IPS-NIHi7 (cell line): ENCODE data around the gene CREB3.

Experiments used
- DNase-seq: peaks from one replicate; pipeline ENCODE4 v3.0.0; 2012; ENCODE audit warnings: mixed read lengths; ENCODE audit errors: extremely low spot score

CREB3 gene

DNA sequence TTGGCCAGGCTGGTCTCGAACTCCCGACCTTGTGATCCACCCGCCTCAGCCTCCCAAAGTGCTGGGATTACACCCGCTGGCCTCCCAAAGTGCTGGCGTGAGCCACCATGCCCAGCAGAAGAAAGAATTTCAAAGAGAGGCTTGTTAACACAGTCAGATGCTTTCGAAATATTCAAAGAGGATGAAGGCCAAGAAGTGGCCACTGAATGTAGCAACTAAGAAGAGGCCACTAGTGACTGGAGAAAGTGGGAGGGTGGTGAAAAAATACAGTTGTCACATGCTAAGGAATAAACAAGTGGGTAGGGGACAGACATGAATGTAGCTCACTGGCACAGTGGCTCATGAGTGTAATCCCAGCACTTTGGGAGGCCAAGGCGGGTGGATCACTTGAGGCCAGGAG, 29.8 kb upstream of the CREB3 start:
- DNase-seq = no peak

DNA sequence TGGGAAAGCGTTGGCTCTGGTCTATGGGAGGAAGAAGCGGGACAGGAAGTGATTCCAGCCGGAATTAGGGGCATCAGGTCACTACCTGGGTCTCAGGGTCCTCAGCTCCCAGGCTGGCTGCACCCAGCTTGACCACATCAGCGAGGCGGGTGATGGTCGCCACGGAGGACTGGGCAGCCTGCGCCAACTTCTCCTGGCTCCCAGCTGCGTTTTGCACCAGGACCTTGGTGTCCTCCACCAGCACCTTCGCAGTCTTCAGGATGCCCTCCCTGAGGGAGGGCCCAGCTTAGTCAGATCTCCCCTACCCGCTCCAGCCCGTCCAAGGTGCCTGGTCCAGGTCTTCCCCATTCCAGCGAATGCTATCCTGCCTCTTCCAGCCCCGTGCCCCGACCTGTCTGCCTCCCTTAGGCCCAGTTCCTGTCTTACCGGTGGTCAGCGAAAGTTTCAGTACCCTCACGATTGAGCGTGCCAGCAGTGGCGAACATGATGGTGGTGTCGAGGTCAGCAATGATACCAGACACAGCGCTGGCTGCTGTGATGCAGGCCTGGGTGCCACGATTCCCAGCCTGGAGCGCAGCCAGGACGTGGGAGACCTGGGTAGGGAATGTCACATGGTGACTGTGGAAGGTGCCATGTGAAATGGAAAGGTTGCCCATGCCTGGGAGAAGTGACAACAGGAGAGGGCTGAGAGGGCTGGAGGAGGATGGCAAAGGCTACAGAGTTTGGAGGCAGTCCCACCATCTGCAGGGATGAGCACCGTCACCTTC, 28.4 kb upstream of the CREB3 start:
- DNase-seq = no peak

DNA sequence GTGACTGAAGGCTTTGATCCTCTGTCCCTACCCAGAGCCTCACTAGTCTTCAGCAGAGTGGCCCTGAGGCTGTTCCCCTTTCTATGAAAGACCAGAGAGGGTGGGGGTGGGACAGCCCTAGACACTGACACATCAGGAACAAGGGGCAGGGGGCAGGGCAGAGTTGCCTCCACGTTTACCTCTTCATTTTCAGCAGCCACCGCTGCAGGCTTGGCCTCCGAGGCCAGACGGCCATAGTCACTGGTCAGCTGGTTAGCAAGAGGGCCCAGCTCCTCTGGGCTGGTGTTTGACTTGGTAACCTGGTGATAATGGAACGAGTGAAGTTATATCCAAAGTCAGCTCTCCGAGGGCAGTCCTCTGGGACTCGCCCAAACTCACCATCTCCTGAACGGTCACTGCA, 27.1 kb upstream of the CREB3 start:
- no peak for DNase-seq

DNA sequence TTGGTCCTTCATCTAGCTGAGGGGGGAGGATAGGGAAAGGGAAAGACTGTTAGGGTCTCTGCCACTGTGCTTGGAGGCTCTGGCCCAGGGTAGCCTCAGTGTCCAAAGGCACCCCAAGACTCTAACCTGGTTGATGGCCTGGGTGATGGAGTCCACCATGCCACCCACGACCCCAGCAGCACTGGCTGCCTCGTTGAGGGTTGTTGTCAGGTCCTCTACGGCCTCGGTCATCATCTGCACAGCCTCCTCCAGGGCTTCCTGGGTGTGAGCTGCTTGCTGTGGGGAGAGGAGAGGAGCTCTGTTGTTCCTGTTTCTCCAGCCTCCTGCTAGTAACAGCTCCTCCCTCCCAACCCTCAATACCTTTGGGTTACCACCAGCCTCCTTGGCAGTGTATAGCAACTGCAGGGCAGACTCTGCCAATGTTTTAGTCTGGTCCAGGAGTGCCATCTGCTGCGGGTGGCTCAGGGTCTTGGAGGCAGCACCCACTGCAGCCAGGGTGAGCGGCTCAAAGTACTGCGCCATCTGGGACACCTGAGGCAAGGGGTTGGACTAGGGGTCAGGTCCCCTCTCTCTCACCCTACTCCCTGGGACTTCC, 26.5 kb upstream of the CREB3 start:
- DNase-seq = no peak

DNA sequence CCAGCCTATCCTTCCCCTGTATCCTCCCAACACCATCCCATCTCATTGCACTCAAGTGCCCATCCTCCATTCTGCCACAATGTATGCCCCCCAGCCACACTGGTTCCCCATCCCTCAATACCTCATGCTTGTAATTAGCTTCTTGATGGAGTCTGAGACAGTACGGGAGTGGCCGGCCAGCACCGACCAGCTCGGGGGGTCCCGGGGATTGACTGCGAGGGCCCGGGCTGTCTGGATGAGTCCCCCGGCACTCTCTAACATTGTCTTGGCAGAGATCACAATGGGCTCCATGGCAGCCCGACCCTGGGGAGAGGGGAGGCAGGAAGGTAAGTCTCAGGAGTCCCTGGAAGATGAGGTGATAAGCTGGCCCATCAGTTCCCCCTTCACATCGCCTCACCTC, 25.5 kb upstream of the CREB3 start:
- DNase-seq = no peak

DNA sequence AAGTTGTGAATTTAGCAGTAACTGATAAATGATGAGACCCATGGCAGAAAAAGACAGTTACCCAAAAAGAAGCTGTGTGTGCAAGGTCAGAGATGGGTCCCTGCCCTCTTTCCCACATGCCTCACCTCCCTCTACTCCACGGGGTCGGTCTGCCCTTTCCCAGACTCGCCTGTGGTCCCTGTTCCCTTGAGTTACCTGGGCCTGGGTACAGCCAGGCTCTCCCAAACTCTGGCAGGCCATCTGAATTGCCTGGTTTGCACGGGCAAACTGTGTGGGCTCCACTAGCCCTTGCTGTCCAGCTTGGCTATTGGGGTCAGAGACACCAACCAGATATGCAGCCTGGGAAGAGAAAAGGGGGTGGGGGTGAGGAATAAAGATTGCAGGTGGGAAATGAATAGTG, 24.3 kb upstream of the CREB3 start:
- no peak for DNase-seq

DNA sequence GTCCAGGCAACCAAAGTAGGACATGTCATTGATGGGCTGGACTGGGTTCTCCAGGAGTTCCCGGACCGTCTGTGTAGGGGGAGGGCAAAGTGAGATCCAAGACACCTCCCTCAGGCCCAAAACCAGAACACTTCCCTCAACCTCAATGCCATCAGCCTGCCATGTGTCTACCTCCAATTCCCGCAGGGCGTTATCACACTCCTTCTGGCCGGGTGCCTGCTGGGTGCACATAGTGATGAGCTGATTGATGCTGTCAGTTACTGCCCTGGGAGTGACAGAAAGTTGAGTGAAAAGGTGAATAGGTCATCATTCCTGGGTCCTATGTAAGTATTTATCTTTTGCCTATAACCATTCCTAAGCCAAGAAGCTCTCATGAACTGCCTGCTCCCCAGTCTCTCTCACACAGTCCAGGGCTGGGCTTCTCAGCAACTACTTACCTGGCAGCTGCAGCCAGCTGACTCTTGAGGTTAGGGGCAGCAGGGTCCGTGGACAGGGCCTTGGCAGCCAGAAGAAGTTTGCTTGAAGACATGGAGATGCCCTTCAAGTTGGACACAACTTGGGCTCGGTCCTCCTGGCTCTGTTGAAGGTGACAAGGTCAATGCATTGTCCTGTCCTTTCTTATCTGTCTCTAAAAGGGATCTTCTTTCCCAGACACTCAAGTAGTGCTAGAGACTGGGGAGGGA, 21.5 kb upstream of the CREB3 start:
- DNase-seq = no peak

DNA sequence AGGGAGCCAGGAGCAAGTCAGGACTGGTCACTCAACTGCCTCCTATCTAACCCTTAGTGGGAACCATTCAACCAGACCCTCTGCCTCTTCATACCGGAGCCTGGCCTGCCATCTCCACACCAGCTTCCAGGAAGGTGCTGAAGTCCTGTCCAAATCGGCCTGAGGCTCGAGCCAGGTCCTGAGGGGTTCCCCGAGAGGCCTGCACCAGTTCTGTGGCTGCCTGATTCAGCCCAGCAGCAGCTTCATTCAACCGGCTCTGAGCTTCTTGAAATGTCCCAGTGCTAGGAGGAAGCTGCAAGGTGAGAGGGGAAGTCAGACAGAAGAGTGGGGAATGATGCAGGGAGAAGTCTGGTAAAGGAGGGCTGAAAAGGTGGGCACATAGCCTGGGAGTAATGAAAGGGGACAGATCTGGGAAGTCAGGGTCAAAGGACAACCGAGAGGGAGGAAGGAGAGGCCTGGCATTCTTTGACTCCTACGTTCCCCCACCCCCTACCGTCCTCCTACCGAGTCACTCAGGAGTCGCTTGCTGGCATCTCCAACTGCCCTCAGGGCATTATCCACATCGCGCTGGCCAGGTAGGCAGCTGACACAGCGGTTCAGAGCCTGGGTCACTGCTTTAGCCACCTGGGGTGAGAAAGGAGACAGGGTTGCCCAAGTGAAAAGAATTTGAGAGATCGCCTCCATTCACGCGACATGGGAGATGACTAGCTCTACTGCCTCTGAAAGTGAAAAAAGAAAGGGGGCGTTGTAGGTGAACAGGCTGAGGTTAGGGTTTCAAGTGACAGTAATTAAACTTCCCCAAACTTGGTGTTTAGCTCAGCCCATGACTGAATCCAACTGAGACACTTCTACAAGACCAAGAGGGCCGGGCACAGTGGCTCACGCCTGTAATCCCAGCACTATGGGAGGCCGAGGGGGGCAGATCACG, 20.7 kb upstream of the CREB3 start:
- DNase-seq = no peak

DNA sequence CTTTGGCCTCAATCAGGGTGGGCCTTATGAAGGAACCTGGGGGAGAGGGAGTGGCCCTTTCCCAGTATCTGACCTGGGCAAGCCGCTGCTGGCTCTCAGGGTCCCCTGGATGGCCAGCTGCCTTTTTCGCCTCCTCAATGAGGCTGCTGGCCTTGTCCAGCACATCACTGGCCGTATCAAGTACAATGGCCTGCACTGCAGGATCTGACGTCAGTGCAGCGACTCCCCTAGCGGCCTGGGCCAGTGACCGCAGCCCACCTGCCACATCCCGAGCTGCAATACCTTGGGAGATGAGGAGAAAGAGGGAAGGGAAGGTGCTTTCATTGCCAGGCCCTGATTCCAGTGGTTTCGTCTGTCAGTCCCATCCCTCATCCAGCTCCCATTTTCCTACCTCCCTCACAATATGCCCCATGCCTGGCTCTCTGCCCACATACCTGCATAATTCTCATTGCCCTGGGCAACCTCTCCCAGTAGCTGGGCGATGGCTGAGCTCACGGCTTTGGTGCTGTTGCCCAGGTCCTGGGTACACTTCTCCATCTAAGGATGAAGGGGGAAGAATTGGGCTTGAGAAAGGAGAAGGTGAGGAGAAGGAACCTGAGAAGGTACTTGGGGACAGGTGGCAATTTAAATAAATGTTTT, 19.6 kb upstream of the CREB3 start:
- DNase-seq = no peak

DNA sequence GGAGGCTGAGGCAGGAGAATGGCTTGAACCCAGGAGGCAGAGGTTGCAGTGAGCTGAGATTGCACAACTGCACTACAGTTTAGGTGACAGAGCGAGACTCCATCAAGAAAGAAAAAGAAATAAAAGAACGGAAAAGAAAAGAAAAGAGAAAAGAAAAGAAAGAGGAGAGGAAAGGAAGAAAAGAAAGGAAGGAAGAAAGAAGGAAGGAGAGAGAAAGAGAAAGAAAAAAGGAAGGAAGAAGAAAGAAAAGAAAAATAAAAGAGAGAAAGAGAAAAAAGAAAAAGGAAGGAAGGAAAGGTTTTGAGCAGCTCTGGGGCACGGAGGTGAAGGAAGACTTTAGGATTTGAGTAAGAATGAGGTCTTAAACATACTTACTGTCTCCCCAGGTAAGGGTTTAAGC, 18.9 kb upstream of the CREB3 start:
- DNase-seq = no peak

DNA sequence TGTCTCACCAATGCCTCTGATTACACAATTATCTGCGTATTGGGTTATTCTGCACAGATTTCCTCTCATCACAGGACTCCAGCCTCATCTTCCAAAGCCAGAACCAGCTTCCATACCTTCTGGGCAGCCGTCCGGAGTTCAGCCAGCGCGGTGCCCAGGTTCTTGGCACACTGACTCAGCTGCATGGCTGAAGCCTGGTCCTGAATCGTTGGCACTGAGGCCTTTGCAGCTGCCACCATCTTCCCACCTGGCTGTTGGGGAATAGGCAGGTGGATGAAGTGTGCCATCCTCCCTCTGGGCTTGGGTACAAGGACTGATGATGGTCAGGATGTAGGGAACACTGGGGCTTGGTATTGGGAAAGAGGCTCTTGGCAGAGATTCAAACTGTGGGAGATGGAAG, 18.3 kb upstream of the CREB3 start:
- DNase-seq = no peak

DNA sequence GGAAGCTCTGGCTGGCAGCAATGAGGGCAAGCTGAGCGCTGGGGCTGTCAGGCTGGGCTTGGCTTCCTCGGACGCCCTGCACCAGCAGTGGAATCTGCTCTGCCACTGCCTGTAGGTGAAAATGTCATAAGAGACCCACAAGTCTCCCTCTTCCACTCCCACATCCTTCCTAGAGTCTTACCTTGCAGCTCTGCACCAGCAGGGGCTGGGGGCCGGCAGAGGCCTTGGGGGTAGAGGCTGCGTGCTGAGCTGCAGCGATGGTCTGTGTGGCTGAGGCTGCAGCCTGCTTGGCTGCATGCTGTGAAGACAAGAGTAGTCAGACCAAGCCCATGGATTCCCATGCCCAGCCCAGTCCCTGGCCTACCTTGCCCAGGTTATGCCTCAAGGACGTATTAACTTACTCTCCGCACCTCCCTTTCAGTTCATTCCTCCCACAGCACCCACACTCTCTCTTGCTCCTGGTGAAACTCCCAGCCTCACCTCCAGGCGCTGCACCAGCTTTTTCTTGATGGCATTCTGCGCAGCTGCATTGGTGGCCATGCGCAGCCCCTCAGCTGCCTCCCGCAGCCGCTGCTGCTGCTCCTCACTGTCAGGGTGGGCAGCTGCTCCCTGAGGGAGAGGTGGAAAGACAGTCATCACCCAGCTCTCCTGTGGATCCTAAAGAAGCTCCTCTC, 17.8 kb upstream of the CREB3 start:
- DNase-seq = no peak

DNA sequence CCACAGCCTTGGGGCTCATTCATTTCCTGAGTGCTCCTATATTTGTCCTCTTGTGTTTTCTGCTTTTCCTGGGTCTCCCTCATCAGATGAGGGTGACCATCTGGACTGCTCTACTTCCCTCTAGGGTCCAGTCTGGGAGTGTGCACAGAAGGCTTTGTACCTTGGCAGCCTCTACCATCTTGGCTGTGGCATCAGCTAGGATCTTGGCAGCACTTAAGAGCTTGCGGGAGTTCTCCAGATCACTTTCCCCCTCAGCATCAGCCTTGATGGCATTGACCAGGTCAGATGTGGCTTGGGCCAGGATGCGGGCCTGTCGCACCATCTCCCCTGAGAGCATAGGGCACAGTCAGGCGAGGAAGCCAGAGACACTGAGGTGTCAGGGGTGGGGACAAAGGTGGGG, 16.2 kb upstream of the CREB3 start:
- DNase-seq = no peak

DNA sequence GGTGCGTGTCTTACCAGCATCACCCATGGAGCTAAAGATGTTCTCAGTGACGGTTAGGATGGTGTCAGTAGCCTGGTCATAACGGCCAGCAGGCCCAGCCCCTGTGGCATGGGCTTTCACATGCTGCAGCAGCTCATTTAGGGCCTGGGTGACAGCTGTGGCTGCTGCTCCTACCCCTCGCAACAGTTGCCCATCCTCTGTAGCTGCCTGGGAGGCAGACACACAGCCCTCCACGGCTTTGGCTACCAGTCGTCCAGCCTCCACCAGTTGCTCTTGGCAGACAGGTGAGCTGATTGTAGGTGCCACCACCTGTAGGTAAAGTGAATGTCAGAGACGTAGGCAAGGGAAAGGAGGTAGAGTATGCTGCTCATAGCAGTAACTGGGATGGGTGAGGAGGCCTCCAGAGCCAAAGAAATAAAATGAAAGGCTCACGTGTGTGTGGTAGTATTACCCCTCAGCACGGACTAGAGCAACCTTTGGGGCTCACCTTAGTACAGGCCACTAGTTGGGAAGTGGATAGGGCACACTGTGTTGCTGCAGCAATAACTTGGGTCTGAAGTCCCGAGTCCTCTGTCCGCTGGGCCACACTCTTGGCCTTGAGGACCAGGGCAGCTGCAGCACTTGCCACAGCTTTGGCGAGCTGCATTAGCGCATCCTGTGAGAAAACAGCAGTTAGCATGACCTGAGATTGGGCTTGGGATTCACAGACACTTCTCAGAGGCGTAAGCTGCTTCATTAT, 15.2 kb upstream of the CREB3 start:
- DNase-seq = no peak

DNA sequence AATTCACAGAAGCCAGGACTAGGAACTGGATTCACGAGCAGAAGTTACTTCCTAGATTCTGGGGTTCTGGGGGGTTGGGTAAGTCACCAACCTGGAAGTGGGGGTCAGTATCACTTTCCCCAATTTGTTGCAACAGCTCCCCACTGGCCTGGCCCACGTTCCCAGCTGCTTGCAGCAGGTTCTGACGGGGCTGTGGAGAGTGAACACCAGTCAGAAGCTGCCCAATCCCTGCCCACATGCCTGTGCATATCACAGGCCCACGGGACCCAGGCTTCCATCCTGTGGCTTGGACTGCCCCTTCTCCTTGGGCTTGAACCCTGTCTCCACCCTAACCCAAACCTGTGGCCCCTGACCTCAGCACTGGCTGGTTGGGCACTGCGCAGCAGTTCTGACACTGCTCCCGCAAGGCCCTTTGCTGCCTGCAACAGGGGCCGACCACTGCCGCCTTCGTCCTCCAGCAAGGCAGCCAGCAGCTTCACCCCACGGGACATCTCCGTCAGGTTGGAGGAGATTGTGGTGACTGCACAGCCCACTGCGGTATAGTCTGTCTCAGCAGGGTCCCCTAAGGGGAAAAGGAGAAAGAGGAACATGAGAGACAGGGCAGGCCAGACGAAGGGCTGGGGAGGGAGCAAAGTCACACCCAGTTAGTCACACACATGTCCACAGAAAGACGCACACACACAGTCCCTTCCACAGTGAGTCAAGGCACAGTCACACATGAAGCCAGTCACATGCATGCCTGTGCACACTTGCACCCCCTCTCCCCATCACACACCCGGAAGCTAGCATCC, 13.6 kb upstream of the CREB3 start:
- no peak for DNase-seq

DNA sequence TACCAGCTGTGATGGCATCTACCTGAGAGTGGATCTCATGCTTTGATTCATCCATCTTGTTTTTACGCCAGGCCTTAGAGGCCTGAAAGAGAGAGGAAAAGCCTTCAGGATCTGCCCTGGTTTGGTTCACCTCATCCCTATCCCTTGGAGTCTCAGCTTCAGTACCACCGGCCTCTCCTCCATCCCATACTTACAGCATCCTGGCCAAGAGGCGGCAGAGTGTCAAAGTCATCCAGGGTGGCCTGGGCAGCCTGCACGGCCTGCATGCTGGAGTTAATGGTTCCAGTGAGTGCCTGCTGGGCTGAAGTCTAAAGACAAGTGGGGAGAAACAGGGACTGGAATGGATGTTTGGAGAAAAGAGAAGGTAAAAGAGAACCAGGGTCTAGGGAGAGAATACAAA, 12.9 kb upstream of the CREB3 start:
- DNase-seq = no peak

DNA sequence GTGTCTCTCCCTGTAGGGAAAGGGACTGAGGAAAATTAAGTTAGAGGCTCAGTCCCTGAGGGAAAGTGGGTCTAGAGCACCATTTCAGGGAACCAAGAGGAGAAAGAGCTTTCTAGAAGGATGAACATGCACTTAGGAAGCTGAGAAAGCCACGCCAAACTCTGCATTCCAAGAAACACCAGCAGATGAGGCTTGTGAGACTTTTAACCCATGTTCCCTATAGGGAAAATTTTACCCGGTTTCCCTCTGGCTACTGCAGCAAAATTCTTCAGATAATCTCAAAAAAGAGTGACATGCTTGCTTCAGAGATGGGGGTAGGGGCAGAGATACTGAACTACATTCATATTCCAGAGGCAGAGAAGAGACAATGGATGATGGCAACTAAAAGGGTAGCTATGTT, 9.0 kb upstream of the CREB3 start:
- no peak for DNase-seq

DNA sequence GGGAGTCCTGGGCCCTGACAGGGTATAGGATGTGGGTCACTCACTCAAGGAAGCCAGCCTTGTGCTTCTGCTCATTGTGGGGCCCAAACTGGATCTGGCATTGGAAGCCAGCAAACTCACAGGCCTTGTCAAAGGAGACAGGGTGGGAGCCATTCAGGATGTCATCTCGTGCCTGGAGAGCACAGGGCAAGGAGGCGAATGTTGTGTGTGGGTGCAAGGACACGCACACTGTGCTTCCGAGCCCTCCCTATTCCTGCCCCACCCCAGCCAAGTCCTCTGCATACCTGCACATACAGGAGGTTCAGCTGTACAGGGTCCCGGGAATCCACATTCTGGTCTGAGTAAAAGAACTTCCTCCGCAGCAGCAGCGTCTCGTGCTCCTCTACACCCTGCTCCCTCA, 8.6 kb upstream of the CREB3 start:
- DNase-seq = no peak

DNA sequence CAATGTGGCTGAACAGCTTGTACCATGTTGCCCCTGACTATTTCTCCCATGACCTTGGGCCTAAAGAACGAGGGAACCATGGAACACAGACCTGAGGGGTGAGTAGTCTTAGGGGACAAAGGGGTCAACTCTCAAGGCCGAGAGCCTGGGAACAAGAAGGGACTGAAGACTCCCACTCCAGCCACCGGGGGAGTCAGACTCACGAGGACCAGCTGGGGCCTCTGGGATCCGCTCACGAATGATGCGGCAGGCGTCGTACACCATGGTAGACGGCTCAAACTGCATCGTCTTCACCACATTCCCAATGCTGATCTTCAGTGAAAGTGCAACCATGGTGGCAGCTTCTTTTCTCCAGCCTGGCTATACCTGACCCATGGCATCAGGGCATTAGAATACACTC, 7.1 kb upstream of the CREB3 start:
- peak; percentile 23 for DNase-seq

DNA sequence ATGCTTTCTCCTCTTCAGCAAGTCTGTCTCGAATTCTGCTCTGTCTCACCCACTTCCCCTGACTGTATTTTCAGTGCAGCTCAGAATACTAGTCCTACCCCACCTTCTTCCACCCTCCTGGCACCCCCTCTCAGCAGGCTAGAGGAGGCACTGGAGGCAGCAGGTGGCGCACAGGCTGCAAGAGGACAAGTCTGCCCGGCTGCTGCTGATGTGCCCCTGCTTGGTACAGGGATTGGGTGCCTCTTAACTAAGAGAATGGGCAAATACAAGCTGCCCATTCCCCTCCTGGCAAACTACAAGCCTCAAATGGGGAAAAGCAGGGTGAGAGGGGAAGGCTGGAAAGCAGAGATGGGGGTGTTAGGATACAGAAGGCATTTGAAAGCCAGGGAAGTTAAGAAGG, 5.5 kb upstream of the CREB3 start:
- DNase-seq = no peak
